ENCODE data around the gene SLC25A43.

GRCh38 chrX:119423631-119424030, 24.5 kb downstream of the SLC25A43 start:
- TF ChIP-seq CTCF (conservative IDR thresholded peaks at IDR 0.05) (no peak), EZH2 (IDR thresholded peaks at IDR 0.05; ENCODE audit: low read depth) (no peak)
